GM21390 (cell line): ENCODE results near the gene CFAP97.
"Not testable (repeated sequence)": the region's sequence is repeated elsewhere in the genome, so short reads cannot be mapped to it uniquely, and the experiment has no call there.

Source experiments
- ATAC-seq: cut with Tn5 transposase; IDR thresholded peaks from one replicate; pipeline ENCODE4 v1.9.1; 2021; ENCODE audit not compliant: unreplicated experiment

CFAP97 gene

GRCh38 chr4:185201977-185202962 is 1.5 kb downstream of the CFAP97 start:
- no peak for ATAC-seq

DNA sequence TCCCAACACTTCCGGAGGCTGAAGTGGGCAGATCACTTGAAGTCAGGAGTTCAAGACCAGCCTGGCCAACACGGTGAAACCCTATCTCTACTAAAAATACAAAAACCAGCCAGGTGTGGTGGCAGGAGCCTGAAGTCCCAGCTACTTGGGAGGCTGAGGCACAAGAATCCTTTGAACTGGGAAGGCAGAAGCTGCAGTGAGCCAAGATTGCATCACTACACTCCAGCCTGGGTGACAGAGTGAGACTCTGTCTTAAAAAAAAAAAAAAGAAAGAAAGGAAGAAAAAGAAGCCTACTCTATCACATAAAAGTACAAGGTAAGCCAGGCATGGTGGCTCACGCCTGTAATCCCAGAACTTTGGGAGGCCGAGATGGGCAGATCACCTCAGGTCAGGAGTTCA is 5.6 kb downstream of the CFAP97 start:
- ATAC-seq = not testable (repeated sequence)

DNA sequence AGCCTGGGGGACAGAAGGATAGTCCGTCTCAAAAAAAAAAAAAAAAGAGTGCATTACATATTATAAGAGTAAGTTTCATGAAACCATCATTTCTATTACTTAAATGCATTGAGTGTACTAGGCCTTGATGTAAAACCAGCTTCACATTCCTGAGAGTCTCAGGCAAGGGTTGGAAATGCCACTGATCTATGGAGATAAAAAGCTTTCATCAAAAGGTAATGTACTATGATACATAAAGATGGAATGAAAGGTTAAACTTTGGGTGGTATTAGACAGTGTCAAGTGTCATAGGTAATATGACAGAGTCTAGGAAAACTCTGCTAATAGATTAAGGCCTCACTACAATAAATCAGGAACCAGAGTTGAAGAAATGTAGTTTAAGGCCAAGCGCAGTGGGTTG is 7.4 kb downstream of the CFAP97 start:
- no peak for ATAC-seq

DNA sequence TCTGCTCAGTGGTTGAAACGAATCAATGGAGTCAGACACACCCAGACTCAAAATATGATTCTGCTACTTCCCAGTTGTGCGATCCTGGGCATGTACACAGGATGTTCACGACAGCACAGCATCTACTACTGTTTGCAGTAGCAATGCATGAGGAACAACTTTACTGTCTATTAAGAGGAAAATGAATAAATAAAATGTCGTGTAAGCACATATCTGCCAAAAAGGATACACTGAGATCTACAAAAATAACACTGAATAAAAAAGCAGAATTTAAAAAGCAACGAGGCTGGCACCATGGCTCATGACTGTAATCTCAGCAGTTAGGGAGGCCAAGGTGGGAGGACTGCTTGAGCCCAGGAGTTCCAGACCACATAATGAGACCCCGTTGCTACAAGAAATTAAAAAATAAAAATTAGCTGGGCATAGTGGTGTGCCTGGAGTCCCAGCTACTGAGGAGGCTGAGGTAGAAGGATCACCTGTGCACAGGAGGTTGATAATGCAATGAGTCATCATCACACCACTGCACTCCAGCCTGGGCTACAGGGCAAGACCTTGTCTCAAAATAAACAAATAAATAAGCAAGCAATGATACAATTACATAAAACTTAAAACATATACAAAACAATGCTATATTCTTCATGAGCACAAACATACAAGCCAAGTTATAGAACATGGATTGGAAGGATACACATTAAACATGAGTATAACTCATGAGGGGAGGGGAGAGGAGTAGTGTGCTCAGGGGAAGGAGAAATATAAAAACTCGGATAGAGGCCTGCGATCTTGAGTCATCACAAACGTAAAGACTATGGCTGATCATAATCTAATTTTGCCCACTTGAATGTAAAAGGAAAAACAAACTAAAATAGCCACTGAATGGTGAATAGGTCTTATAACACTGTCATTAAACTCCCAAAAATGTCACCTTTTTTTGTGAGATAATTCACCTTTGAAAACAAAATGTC is 8.6 kb downstream of the CFAP97 start:
- no peak for ATAC-seq

DNA sequence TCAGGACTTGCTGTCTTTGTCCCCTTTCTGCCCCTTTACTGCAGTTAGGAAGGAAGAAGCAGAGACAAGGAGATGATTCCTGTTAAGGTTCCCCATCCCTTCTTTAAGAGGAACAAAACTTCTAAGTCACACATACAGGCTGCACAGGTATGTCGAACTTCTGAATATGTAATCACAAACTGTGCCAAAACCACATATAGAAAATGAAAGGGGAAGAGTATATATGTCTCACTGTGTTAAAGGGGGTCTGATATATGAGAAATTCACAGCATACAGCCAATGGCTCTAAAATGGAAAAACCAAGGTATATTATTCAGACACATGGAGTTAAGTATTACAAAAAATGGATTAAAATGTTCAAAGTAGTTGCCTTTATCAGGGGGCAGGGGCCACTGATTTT is 11.7 kb downstream of the CFAP97 start:
- peak; percentile 94 for ATAC-seq

DNA sequence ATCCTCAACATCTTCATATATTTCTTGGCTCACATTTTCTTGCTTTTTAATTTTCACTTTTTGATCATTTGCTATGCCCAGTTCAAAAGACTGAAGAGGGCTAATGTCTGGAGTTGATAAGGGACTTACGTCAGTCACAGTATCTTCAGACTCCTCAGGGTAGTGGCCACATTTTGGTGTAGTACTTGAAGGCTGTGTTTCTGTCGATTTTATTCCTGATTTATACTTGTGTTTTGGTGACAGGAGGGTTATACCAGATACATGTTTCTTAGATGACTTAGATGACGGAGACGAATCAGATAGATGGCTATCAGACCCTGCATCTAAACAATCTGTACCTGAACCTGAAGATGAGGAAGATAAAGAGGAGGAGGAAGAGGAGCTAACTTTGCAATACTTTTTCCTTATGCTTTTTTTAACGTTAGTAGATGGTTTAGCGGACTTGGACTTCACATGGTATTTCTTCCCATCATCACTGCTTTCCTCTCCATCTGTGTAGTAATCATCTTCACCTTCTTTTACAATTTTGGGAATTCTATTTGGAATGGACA is 13.4 kb downstream of the CFAP97 start:
- ATAC-seq = no peak

DNA sequence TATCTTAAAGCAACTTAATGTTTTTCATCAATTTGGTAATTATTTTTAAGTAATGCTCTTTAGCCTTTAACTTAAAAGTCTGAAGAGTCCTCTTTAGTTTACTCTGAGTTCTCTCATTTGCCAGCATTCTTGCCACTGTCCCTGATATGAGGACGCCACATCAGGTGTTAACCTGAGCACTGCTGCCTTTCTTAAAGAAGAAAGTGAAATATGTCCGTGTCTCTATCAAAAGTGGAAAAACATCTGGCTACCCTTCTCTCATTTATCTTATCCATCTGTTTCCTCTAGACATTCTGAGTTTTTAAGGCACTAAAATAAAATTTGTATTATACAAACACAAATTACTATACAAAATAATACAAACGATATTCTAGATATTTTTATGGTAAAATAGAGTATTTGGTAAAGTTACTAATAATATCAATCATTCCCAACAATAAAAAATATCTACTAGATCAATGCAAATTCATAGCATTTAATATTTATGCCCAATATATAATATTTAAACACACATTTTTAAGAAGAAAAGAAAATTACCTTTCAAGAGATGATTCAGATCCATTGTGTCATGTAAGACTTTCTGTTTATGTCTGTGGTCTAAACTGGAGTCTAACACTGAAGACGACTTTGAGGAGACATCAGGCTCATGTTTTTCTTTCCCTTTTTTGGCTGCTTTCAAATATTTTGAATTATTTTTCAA is 14.0 kb downstream of the CFAP97 start:
- ATAC-seq = no peak

- ATAC-seq = no peak
Observed at GRCh38 chr4:185186769-185187168, 17.0 kb downstream of the CFAP97 start.

GRCh38 chr4:185183622-185184281 is 20.0 kb downstream of the CFAP97 start:
- ATAC-seq = peak; percentile 55

GRCh38 chr4:185182239-185182638 is 21.6 kb downstream of the CFAP97 start:
- no peak for ATAC-seq

DNA sequence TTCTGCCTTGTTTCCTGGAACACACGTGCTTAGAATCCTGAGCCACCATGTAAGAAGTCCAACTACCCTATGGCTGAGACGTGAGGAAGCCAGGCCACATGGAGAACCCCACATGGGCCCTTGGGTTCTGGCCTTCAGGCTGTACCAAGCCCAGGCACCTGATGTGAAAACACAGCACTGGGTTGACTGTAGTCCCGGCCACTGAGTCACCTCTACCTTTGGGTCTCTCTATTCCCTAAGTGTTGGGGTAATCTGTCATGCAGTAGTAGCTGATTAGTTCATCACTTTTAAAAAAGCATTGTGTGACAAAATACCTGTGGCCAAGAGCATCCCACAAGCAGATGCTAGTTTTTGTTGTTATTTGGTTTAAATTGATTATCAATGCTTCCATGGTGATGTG is 24.3 kb downstream of the CFAP97 start:
- ATAC-seq = no peak

GRCh38 chr4:185171373-185172071 is 32.3 kb downstream of the CFAP97 start:
- ATAC-seq = peak; percentile 96

DNA sequence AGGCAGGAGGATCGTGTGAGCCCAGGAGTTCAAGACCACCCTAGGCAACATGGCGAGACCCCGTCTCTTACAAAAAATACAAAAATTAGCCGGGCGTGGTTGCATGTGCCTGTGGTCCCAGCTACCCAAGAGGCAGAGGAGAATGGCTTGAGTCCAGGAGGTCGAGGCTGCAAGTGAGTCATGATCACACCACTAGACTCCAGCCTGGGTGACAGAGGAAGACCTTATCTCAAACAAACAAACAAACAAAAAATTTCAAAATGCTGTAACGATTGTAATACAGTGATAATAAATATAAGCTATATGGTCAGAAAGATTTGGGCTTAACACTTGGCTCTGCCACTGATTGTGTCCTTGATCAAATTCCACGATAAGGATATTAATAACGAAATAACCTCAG is 36.6 kb downstream of the CFAP97 start:
- no peak for ATAC-seq

GRCh38 chr4:185165605-185166063 is 38.2 kb downstream of the CFAP97 start:
- peak; percentile 97 for ATAC-seq

DNA sequence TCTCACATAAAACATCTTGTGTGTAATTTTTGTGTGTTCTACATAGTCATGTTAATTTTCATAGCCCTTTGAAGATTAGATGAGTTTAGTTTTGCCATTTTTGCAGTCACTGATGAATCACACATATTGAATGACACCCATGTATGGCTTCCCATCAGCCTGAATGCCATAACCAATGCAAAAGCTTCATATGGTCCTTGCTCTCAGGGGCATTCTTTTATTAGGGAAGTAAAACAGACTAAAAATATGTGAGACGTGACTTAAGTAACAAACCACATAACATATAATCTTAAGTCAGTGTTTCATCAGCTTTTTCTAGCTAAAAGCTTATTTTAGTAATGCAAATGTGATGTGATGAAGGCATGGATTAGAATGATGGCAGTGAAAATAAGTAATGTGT is 52.5 kb downstream of the CFAP97 start:
- ATAC-seq = no peak

GRCh38 chr4:185149392-185149791 is 54.4 kb downstream of the CFAP97 start:
- no peak for ATAC-seq

- no peak for ATAC-seq
Observed at GRCh38 chr4:185145572-185145971, 58.2 kb downstream of the CFAP97 start.

GRCh38 chr4:185144601-185145240 is 59.1 kb downstream of the CFAP97 start:
- ATAC-seq = no peak

DNA sequence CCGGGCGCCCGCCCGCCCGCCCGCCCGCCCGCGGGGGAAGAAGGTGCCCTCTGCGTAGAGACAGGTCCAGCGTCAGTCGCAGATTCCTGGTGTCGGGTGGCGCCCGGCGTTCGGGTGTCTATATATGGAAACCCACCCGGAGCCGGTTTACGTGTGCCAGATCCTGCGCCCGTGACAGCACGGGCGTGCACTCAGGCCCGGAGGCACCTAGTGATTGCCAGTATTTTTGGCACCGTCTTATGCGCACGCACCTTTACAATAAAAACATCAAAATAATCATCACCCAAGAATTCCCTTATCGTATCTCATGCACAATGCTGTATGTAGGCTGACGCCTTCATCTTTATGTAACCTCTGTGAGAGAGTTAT is 60.2 kb downstream of the CFAP97 start:
- ATAC-seq = peak; percentile 25
